Measurements from ENCODE around the gene TIMP2. TPM values are rescaled to one million over a fixed set of nuclear protein-coding genes. Genes with fewer than 3 reads are reported as not detected.

Gene TIMP2
- total and polyA plus RNA-seq, 2 of the 8 experiments (the other 6 are each of a cell fraction or from before 2014, with no cell fraction given), result 18.2 to 43.3 TPM

DNA sequence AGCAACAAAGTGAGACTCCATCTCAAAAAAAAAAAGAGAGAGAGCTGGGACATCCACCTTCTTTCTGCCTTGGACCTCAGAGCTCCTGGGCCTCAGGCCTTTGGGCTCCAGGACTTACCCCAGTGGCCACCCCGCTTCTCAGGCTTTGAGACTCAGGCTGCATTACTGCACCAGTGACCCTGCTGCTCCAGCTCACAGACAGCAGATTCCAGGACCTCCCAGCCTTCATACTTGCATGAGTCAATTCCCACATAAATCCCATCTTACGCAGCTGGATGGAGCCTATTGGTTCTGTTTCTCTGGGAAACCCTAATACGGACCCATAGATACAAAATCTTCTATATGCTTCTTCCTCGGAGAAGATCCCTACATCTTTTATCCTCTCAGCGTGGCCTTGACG, 20.1 kb downstream of the TIMP2 start (continued):
- TF ChIP-seq, protein P1, sequence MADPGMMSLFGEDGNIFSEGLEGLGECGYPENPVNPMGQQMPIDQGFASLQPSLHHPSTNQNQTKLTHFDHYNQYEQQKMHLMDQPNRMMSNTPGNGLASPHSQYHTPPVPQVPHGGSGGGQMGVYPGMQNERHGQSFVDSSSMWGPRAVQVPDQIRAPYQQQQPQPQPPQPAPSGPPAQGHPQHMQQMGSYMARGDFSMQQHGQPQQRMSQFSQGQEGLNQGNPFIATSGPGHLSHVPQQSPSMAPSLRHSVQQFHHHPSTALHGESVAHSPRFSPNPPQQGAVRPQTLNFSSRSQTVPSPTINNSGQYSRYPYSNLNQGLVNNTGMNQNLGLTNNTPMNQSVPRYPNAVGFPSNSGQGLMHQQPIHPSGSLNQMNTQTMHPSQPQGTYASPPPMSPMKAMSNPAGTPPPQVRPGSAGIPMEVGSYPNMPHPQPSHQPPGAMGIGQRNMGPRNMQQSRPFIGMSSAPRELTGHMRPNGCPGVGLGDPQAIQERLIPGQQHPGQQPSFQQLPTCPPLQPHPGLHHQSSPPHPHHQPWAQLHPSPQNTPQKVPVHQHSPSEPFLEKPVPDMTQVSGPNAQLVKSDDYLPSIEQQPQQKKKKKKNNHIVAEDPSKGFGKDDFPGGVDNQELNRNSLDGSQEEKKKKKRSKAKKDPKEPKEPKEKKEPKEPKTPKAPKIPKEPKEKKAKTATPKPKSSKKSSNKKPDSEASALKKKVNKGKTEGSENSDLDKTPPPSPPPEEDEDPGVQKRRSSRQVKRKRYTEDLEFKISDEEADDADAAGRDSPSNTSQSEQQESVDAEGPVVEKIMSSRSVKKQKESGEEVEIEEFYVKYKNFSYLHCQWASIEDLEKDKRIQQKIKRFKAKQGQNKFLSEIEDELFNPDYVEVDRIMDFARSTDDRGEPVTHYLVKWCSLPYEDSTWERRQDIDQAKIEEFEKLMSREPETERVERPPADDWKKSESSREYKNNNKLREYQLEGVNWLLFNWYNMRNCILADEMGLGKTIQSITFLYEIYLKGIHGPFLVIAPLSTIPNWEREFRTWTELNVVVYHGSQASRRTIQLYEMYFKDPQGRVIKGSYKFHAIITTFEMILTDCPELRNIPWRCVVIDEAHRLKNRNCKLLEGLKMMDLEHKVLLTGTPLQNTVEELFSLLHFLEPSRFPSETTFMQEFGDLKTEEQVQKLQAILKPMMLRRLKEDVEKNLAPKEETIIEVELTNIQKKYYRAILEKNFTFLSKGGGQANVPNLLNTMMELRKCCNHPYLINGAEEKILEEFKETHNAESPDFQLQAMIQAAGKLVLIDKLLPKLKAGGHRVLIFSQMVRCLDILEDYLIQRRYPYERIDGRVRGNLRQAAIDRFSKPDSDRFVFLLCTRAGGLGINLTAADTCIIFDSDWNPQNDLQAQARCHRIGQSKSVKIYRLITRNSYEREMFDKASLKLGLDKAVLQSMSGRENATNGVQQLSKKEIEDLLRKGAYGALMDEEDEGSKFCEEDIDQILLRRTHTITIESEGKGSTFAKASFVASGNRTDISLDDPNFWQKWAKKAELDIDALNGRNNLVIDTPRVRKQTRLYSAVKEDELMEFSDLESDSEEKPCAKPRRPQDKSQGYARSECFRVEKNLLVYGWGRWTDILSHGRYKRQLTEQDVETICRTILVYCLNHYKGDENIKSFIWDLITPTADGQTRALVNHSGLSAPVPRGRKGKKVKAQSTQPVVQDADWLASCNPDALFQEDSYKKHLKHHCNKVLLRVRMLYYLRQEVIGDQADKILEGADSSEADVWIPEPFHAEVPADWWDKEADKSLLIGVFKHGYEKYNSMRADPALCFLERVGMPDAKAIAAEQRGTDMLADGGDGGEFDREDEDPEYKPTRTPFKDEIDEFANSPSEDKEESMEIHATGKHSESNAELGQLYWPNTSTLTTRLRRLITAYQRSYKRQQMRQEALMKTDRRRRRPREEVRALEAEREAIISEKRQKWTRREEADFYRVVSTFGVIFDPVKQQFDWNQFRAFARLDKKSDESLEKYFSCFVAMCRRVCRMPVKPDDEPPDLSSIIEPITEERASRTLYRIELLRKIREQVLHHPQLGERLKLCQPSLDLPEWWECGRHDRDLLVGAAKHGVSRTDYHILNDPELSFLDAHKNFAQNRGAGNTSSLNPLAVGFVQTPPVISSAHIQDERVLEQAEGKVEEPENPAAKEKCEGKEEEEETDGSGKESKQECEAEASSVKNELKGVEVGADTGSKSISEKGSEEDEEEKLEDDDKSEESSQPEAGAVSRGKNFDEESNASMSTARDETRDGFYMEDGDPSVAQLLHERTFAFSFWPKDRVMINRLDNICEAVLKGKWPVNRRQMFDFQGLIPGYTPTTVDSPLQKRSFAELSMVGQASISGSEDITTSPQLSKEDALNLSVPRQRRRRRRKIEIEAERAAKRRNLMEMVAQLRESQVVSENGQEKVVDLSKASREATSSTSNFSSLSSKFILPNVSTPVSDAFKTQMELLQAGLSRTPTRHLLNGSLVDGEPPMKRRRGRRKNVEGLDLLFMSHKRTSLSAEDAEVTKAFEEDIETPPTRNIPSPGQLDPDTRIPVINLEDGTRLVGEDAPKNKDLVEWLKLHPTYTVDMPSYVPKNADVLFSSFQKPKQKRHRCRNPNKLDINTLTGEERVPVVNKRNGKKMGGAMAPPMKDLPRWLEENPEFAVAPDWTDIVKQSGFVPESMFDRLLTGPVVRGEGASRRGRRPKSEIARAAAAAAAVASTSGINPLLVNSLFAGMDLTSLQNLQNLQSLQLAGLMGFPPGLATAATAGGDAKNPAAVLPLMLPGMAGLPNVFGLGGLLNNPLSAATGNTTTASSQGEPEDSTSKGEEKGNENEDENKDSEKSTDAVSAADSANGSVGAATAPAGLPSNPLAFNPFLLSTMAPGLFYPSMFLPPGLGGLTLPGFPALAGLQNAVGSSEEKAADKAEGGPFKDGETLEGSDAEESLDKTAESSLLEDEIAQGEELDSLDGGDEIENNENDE (IDR thresholded peaks at IDR 0.05; ENCODE audit: insufficient replicate concordance, low read length), result no peak
- TF ChIP-seq POU5F1 (IDR thresholded peaks at IDR 0.05; ENCODE audit: low read depth, low read length), result no peak
- no peak for TF ChIP-seq TAF1 (IDR thresholded peaks at IDR 0.05; ENCODE audit: low read depth, low read length)
- no peak for TF ChIP-seq BACH1 (IDR thresholded peaks at IDR 0.05; ENCODE audit: low read length)
- no peak for TF ChIP-seq TCF12 (IDR thresholded peaks at IDR 0.05; ENCODE audit: low read depth, low read length)
- TF ChIP-seq EZH2 (IDR thresholded peaks at IDR 0.05; ENCODE audit: low read depth, low read length, severe bottlenecking), result no peak
- no peak for TF ChIP-seq RBBP5 (IDR thresholded peaks at IDR 0.05; ENCODE audit: borderline replicate concordance, low read depth, low read length)
- no peak for TF ChIP-seq TBP (IDR thresholded peaks at IDR 0.05; ENCODE audit: low read depth, low read length)
- TF ChIP-seq, protein P2, sequence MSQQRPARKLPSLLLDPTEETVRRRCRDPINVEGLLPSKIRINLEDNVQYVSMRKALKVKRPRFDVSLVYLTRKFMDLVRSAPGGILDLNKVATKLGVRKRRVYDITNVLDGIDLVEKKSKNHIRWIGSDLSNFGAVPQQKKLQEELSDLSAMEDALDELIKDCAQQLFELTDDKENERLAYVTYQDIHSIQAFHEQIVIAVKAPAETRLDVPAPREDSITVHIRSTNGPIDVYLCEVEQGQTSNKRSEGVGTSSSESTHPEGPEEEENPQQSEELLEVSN (IDR thresholded peaks at IDR 0.05), result no peak
- TF ChIP-seq FOSL1 (IDR thresholded peaks at IDR 0.05; ENCODE audit: insufficient read depth, low read depth, low read length), result no peak
- TF ChIP-seq PHF8 (conservative IDR thresholded peaks at IDR 0.05; ENCODE audit: low read depth, low read length), result no peak
- no peak for TF ChIP-seq MAFK (IDR thresholded peaks at IDR 0.05; ENCODE audit: low read depth, low read length)

All from H1 (cell line).